ACC112 (cell line): ENCODE data around the gene PPP2CA.
"Not testable (repeated sequence)": the region's sequence is repeated elsewhere in the genome, so short reads cannot be mapped to it uniquely, and the experiment has no call there.

Experiments used
- H2AFZ ChIP-seq: fragments of 200-600 bp; sonication (generic); one replicate; pipeline ENCODE4 v1.6.0; 2017; ENCODE audit warnings: antibody characterized with exemption, low read length; ENCODE audit not compliant: unreplicated experiment
- H3K27ac ChIP-seq: fragments of 200-600 bp; sonication (generic); 2 replicates; pipeline ENCODE4 v1.5.1; 2014; ENCODE audit warnings: low read depth, mild to moderate bottlenecking, antibody characterized with exemption, low read length, moderate library complexity
- H3K27me3 ChIP-seq: fragments of 200-600 bp; sonication (generic); 2 replicates; pipeline ENCODE4 v1.6.1; 2014; ENCODE audit warnings: mild to moderate bottlenecking, antibody characterized with exemption, low read length, moderate library complexity, mixed read lengths; ENCODE audit not compliant: insufficient read depth
- H3K36me3 ChIP-seq: fragments of 200-600 bp; sonication (generic); 2 replicates; pipeline ENCODE4 v1.6.1; 2016; ENCODE audit warnings: mild to moderate bottlenecking, antibody characterized with exemption, low read length, moderate library complexity, mixed read lengths; ENCODE audit not compliant: insufficient read depth
- H3K4me1 ChIP-seq: fragments of 200-600 bp; sonication (generic); one replicate; pipeline ENCODE4 v1.6.1; 2016; ENCODE audit warnings: low read length, mixed read lengths; ENCODE audit not compliant: insufficient read depth, unreplicated experiment, control insufficient read depth
- H3K4me3 ChIP-seq: fragments of 200-600 bp; sonication (generic); 2 replicates; pipeline ENCODE4 v1.5.1; 2014; ENCODE audit warnings: mild to moderate bottlenecking, low read depth, low read length
- H3K79me2 ChIP-seq: fragments of 200-600 bp; sonication (generic); one replicate; pipeline ENCODE4 v1.6.0; 2016; ENCODE audit warnings: low read length; ENCODE audit not compliant: control insufficient read depth, unreplicated experiment, insufficient read depth

The PPP2CA gene

DNA sequence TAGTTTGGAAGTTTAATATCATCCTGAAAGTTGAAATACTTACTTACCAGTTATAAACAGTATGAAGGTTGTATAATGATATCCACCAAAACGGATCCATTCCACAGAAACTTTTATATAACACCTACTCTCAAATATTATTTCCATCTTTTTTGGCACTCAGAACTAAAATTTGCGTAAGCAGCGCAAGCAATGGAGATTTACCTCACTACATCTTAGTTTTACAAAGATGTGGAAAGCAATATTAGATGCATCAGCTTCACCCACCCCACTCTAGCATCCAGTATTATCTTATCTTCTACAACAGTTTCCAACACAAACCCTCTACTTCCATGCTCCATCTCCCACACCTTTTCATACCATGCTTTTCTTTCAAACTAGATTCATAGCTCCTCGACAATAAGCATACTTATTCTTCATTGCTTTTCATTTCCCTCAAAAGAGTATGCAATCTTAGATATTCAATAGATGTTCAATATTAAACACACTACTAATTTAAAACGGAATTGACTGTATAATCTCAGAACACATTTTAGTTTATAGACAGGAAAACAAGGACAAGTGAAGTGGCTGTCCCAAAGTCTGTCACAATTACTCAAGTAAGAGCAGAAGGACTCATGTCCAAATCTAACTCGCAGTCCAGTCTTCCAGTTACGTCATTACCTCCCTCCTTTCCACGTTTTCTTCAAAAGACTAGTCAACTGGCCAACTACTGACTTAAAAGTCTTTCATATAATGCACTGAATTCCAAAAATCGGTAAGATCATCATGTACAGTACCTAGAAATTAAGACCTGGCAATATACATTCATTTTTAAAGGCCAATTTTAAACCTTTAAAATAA lies 2.2 kb downstream of the PPP2CA start:
- Histone ChIP-seq H3K27me3 (no peaks in the 10 kb centered on the region), H3K79me2 (peaks cover 77% of the 10 kb centered on the region), H3K4me3 (peak overlapping the region; percentile 88), H3K36me3 (peaks cover 18% of the 10 kb centered on the region; the same call in 1 of the 2 replicates), H2AFZ (no peak overlapping the region), H3K4me1 (peaks cover 37% of the 10 kb centered on the region), H3K27ac (peak overlapping the region; percentile 94; the same call in 1 of the 2 replicates)

DNA sequence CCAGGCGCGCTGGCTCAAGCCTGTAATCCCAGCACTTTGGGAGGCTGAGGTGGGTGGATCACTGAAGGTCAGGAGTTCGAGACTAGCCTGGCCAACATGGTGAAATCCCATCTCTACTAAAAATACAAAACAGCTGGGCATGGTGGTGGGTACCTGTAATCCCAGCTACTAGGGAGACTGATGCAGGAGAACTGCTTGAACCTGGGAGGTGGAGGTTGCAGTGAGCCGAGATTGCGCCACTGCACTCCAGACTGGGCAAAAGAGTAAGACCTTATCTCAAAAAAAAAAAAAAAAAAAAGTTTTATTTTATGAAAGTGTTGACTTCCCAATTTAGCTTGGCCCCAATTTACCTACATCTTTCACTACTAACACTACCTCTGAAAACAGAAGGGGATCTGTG lies 4.2 kb downstream of the PPP2CA start:
- H3K27ac ChIP-seq, H2AFZ ChIP-seq, H3K27me3 ChIP-seq, H3K4me3 ChIP-seq: not testable (repeated sequence)
- H3K36me3 ChIP-seq, result peaks cover 18% of the 10 kb centered on the region; the same call in 1 of the 2 replicates
- peaks cover 92% of the 10 kb centered on the region for H3K79me2 ChIP-seq
- peaks cover 31% of the 10 kb centered on the region for H3K4me1 ChIP-seq

DNA sequence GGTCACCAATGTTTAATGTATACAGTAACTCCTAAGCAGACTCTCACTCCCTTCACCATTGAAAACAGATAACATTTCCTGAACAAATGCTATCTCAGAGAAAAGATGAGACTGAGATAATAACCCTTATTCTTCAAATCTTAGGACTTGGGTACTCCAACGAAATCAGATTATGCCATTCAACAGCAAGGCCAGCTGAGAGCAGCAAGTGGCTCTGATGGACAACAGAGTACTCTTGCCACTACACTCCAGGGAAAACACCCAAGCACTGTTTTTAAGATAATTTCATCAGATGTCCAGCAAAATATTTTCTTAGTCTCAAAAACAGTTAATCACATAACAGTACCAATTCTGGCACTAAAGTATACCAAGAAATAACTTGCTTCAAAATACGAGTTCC lies 10.1 kb downstream of the PPP2CA start:
- no peak overlapping the region for H3K4me3 ChIP-seq
- H3K36me3 ChIP-seq, result peaks cover 24% of the 10 kb centered on the region
- no peak overlapping the region for H2AFZ ChIP-seq

DNA sequence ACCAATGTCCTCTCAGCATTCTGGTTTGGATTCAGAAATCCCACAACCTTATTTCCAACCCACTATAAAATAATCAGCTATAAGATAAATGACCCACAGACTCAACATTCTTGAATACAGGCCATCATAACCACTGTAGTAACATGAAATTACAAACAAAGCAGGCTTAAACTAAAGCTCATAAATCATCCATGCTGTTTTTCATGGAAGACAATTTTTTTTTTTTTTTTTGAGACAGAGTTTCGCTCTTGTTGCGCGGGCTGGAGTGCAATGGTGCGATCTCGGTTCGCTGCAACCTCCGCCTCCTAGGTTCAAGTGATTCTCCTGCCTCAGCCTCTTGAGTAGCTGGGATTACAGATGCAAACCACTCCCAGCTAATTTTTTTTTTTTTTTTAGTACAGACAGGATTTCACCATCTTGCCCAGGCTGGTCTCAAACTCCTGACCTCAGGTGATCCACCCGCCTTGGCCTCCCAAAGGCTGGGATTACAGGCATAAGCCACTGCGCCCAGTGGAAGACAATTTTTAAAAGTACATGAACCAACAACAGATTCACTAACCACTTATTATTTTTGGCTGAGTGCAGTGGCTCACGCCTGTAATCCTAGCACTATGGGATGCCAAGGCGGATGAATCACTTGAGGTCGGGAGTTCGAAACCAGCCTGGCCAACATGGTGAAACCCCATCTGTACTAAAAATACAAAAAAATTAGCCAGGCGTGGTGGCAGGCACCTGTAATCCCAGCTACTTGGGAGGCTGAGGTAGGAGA lies 14.4 kb downstream of the PPP2CA start:
- not testable (repeated sequence) for H2AFZ ChIP-seq, H3K27ac ChIP-seq, H3K4me3 ChIP-seq, H3K27me3 ChIP-seq, H3K4me1 ChIP-seq
- H3K79me2 ChIP-seq, result peaks cover 100% of the 10 kb centered on the region
- peaks cover 20% of the 10 kb centered on the region for H3K36me3 ChIP-seq

More for the DNA sequence above, 10.1 kb downstream of the PPP2CA start:
- Histone ChIP-seq H3K4me1 (peaks cover 10% of the 10 kb centered on the region), H3K79me2 (peaks cover 100% of the 10 kb centered on the region), H3K27ac (no peak overlapping the region), H3K27me3 (no peaks in the 10 kb centered on the region)

DNA sequence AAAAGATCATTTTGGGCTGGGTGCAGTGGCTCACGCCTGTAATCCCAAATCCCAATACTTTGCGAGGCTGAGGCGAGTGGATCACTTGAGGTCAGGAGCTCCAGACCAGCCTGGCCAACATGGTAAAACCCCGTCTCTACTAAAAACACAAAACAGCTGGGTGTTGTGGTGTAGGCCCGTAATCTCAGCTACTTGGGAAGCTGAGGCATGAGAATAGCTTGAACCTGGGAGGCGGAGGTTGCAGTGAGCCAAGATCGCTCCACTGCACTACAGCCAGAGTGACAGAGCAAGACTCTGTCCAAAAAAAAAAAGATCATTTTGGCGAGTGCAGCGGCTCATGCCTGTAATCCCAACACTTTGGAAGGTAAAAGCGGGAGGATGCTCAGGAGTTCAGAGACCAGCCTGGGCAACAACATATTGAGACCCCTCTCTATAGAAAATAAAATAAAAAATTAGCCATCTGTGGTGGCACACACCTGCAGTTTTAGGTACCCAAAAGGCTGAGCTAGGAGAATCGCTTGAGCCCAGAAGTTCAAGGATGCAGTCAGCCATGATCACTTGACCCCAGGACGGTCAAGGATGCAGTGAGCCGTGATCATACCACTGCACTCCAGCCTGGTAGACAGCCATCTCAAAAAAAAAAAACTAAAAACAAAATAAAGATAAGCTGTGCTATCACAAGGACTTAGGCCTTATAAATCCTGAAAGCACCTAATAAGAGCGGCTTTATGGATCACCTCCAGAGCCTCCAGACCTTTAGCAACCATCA lies 16.2 kb downstream of the PPP2CA start:
- Histone ChIP-seq H3K4me1 (no peaks in the 10 kb centered on the region), H3K79me2 (peaks cover 99% of the 10 kb centered on the region), H2AFZ (no peak overlapping the region), H3K36me3 (peaks cover 24% of the 10 kb centered on the region), H3K27me3 (no peaks in the 10 kb centered on the region), H3K4me3 (no peak overlapping the region), H3K27ac (no peak overlapping the region)

DNA sequence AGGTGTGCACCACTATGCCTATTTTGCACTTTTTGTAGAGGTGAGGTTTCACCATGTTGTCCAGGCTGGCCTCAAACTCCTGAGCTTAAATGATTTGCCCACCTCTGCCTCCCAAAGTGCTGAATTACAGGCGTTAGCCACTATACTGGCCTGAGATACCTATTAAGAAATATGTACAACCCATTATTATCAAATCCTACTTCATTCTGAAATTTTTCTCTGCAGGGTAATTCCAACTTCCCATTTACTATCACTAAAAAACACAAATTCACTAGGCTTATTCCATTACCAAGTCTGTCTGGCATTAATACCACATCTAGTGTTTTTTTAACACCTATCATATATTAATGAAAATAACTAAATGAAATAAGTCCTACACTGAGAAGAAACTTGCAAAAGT lies 18.2 kb downstream of the PPP2CA start:
- Histone ChIP-seq H3K79me2 (peaks cover 99% of the 10 kb centered on the region), H3K4me3 (no peak overlapping the region), H3K36me3 (peaks cover 22% of the 10 kb centered on the region), H2AFZ (no peak overlapping the region), H3K27me3 (no peaks in the 10 kb centered on the region), H3K27ac (no peak overlapping the region), H3K4me1 (no peaks in the 10 kb centered on the region)

DNA sequence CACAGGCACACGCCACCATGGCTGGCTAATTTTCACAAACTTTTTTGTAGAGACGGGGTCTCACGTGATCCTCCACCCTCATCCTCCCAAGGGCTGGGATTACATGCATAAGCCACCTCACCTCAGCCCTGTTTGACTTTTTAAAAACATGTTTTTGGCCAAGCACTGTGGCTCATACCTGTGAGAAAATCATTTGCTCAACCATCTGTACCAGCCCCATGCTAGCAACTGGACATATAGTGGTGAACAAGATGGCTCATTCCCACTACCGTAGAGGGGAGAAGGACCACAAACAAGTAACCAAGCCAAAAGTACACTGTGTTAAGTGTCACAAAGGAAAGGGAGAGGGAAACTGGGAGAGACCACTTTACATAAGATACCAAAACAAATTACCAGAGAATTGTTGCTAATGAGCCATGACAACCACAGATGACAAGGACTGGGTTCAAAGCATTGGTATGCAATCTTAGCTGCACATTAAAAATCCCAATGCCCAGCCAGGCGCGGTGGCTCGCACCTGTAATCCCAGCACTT lies 19.2 kb downstream of the PPP2CA start:
- H3K4me3 ChIP-seq, result no peak overlapping the region
- no peaks in the 10 kb centered on the region for H3K27me3 ChIP-seq
- H3K4me1 ChIP-seq, result no peaks in the 10 kb centered on the region
- H3K79me2 ChIP-seq, result peaks cover 96% of the 10 kb centered on the region
- H3K27ac ChIP-seq, result no peak overlapping the region
- H3K36me3 ChIP-seq, result peaks cover 24% of the 10 kb centered on the region
- no peak overlapping the region for H2AFZ ChIP-seq

DNA sequence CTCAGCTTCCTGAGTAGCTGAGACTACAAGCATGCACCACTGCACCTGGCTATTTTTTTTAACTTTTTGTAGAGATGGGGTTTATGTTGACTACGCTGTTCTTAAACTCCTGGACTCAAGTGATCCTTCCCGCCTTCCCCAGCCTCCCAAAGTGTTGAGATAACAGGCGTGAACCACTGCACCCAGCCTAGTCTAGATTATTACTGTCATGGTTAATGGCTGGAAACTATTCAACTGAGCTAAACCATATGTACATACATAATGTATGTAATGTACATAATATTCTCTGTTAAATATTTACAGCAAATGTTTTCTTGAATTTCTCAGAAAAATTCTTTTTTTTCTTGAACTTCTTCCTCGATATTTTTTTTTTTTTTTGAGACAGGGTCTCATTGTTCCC lies 21.3 kb downstream of the PPP2CA start:
- H3K79me2 ChIP-seq, result peaks cover 79% of the 10 kb centered on the region

DNA sequence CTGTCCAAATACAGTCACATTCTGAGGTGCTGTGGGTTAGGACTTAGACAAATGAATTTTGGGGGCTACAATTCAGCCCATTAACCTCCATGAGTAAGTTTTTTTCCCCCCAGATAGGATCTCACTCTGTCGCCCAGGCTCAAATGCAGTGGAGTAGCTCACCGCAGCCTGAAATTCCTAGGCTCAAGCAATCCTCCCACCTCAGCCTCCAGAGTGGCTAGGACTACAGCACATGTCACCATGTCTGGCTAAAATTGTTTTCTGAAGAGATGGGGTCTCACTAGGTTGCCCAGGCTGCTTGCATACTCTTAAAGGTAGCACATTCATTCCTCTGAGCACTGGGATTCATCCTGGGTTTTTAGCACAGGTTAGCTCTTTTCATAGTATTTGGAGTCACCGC lies 22.2 kb downstream of the PPP2CA start:
- H2AFZ ChIP-seq, result no peak overlapping the region
- H3K27me3 ChIP-seq, result no peaks in the 10 kb centered on the region
- H3K36me3 ChIP-seq, result peaks cover 53% of the 10 kb centered on the region
- H3K27ac ChIP-seq, result no peak overlapping the region
- peaks cover 70% of the 10 kb centered on the region for H3K79me2 ChIP-seq
- no peak overlapping the region for H3K4me3 ChIP-seq
- H3K4me1 ChIP-seq, result no peaks in the 10 kb centered on the region

More for the DNA sequence above, 21.3 kb downstream of the PPP2CA start:
- Histone ChIP-seq H2AFZ (no peak overlapping the region), H3K4me1 (no peaks in the 10 kb centered on the region), H3K4me3 (no peak overlapping the region), H3K36me3 (peaks cover 45% of the 10 kb centered on the region), H3K27ac (no peak overlapping the region), H3K27me3 (no peaks in the 10 kb centered on the region)

DNA sequence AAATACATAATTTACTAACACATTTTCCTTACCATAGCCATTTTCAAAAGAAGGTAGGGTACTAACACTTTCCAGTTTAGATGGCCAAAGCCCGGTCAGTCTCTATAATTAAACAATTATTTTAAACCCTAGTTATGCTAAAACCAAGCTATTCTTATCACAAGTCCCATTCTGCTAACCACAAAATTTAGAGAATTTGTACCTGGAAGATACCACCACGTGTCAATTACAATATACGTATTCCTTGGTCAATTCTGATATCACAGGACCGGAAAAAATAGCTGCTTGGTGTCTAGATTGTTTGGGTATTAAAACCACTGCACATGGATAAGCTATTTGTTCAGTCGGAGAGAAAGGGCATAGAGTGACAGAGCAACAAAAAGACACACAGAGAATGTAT lies 30.2 kb downstream of the PPP2CA start:
- no peaks in the 10 kb centered on the region for H3K4me1 ChIP-seq
- H3K36me3 ChIP-seq, result peaks cover 37% of the 10 kb centered on the region
- no peaks in the 10 kb centered on the region for H3K27me3 ChIP-seq
- no peak overlapping the region for H3K4me3 ChIP-seq
- no peak overlapping the region for H3K27ac ChIP-seq
- H2AFZ ChIP-seq, result no peak overlapping the region
- no peaks in the 10 kb centered on the region for H3K79me2 ChIP-seq
